ENCODE results near the gene ALDH1A1.

ALDH1A1 gene

DNA sequence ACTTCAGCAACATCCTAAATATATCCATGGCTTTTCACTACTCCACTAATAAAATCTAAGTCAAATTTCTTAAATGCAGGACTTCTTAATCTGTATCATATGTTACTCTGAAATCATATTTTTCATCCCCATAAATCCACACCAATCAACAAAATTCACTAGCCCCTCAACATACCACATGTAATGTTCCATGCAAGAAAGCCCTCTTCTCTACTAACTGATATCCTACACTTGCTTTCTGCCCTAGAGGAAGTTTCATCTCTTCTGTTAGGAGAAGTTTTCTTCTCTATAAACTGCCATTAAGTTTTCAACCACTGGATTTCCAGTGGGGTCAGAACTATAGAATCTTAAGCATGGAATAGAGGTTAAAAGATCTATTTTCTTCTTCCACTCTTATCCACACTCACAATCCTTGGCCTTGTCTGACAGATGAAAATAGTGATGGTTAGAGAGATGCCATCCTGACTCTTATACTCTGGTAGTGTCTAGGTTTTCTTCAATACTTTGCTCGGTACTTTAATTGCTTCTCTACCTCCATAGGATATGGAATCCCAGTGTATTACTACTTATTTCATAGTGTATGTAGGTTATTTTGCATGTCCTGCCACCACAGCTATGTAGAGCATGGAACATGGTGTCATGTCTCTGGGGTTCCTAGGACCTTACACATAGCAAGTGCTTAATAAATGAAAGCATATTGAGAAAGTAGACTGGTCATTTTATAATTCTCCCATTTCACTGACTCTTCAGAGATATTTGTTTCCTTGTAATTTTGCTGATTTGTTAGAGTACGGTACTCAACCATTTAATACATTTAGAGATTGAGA is 48.4 kb downstream of the ALDH1A1 start:
- H3K27ac ChIP-seq = no peak overlapping the region
- no peak for TF ChIP-seq POLR2AphosphoS5 (IDR thresholded peaks at IDR 0.05; ENCODE audit: borderline replicate concordance, low read depth, low read length)
- TF ChIP-seq EZH2 (IDR thresholded peaks at IDR 0.05) = no peak
- TF ChIP-seq FOXP2 (optimal IDR thresholded peaks at IDR 0.05; ENCODE audit: control extremely low read depth, extremely low read length, insufficient read depth) = no peak
- no peak for DNase-seq (ENCODE audit: low read depth, low spot score)
- H3K36me3 ChIP-seq (ENCODE audit: insufficient read depth, low read length) = no peaks in the 10 kb centered on the region
- H3K9me3 ChIP-seq (ENCODE audit: low read depth, low read length) = no peaks in the 10 kb centered on the region
- no peak overlapping the region for H3K9ac ChIP-seq (ENCODE audit: insufficient read length)
- H3K4me3 ChIP-seq = no peak overlapping the region

DNA sequence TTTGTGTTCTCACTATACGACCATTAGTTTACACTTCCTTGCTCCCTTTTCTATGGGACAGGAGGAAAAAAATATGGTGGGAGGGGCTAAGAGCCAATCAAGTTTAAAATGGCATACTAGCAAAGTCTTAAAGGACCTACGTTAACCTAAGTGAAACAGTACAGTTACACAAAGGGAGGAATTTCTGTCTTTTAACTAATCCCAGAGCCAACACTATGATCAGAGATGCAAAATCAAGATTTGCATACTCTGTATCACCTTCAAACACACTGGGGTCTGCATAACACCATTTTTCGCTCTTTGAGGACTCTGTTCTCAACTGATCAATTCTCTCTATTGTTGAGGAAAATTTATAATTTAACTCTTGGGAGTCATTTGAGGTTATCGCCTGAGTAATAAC is 49.8 kb downstream of the ALDH1A1 start:
- no peaks in the 10 kb centered on the region for H3K36me3 ChIP-seq (ENCODE audit: insufficient read depth, low read length)
- no peaks in the 10 kb centered on the region for H3K9me3 ChIP-seq (ENCODE audit: low read depth, low read length)
- H3K27ac ChIP-seq = no peak overlapping the region
- no peak for DNase-seq (ENCODE audit: low read depth, low spot score)
- H3K9ac ChIP-seq (ENCODE audit: insufficient read length) = no peak overlapping the region
- no peak for TF ChIP-seq FOXP2 (optimal IDR thresholded peaks at IDR 0.05; ENCODE audit: control extremely low read depth, extremely low read length, insufficient read depth)
- no peak overlapping the region for H3K4me3 ChIP-seq

DNA sequence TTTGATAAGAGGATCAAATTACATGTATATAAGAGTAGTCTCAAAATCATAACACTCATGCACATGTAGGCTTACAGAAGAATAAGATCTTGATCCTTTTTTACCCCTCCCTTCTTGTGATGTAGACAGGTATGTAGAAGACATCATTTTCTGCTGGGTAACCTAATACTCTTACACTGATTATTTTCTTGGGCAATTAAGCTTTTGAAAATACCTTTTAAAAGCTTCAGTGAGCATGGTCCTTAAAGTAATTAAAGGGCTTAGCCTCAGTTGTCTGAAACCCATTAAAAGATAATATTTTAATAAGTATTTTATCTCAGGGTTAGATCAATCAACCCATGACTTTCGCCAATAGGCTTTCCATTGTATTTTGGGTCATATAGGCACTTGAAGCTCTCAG is 50.6 kb downstream of the ALDH1A1 start:
- no peak overlapping the region for H3K9ac ChIP-seq (ENCODE audit: insufficient read length)
- H3K4me3 ChIP-seq = no peak overlapping the region
- H3K9me3 ChIP-seq (ENCODE audit: low read depth, low read length) = no peaks in the 10 kb centered on the region
- H3K27ac ChIP-seq = no peak overlapping the region
- H3K36me3 ChIP-seq (ENCODE audit: insufficient read depth, low read length) = no peaks in the 10 kb centered on the region
- DNase-seq (ENCODE audit: low read depth, low spot score) = no peak
- no peak for TF ChIP-seq EZH2 (IDR thresholded peaks at IDR 0.05)
- TF ChIP-seq FOXP2 (optimal IDR thresholded peaks at IDR 0.05; ENCODE audit: control extremely low read depth, extremely low read length, insufficient read depth) = no peak
- TF ChIP-seq POLR2AphosphoS5 (IDR thresholded peaks at IDR 0.05; ENCODE audit: borderline replicate concordance, low read depth, low read length) = no peak

DNA sequence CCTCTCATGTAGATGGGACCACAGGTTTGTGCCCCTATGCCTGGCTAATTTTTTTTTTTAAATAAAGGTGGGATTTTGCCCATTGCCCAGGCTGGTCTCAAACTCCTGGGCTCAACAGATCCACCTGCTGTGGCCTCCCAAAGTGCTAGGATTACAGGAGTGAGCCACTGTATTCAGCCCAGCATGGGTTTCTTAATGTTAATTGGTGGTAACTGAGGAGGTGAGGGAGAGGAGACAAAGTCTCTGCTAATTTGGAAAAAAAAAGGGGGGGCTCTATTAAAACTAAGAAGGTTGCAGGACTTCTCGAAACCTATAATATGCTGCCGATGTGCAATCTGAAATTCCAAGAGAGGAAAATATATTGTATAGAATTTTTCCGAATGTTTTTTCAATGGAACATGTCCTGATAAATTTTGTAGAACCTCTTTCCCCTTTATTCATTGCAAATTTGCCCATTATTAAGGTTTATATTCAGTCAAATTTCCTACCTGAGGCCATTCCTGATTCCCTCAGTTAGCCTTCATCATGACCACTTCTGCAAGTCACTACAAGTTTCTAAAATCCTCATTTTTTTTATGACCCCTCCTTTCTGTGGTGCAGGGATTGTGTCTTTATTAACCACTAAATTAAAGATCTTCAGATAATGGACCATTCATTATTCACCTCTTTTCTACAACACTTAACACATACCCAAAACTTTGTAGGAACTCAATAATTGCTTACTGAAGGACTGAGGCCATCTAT is 52.9 kb downstream of the ALDH1A1 start:
- H3K36me3 ChIP-seq (ENCODE audit: insufficient read depth, low read length) = no peaks in the 10 kb centered on the region
- no peak overlapping the region for H3K4me3 ChIP-seq
- TF ChIP-seq FOXP2 (optimal IDR thresholded peaks at IDR 0.05; ENCODE audit: control extremely low read depth, extremely low read length, insufficient read depth) (no peak), POLR2AphosphoS5 (IDR thresholded peaks at IDR 0.05; ENCODE audit: borderline replicate concordance, low read depth, low read length) (no peak), EZH2 (IDR thresholded peaks at IDR 0.05) (no peak)
- H3K9me3 ChIP-seq (ENCODE audit: low read depth, low read length) = no peaks in the 10 kb centered on the region
- no peak overlapping the region for H3K9ac ChIP-seq (ENCODE audit: insufficient read length)
- DNase-seq (ENCODE audit: low read depth, low spot score) = no peak
- no peak overlapping the region for H3K27ac ChIP-seq

DNA sequence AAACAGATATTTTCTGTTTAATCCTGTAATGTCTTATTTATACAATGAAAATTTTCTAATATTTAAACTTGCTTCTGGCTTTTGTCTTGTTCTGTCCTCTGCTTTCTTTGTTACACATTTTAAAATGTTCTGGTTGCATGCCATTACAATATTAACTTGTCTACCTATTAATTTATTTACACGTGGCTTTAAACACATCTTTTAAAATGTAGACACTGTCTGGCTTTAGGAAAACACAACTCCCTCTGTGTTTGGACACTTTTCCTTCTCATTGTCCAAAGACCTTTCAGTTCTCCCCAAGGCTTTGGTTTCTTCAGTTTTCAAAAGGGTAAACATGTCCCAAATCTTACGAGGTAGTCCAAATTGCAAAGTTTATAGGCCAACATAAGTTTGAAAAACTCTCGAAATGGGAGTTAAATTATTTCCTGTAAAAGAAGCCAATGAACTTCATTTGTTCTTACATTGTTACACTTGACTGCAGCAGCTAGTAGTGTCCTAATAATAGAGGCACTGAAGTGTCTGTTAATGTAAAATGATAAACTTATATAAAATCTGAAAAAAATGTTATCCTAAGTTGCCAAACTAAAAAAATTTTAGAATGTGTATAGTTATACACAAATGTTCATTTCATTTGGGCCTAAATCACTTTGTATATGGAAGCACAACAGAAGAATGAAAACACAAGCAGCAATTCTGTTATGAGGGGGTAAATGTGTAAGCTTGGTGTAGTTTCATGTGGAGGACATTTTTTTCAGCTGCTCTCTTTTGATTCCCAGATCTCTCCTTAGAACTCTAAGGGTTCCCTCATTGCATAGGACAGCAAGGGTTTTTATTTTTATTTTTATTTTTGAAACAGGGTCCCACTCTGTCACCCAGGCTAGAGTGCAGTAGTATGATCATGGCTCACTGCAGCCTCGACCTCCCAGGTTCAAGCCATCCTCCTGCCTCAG is 53.8 kb downstream of the ALDH1A1 start:
- no peaks in the 10 kb centered on the region for H3K9me3 ChIP-seq (ENCODE audit: low read depth, low read length)
- no peak for DNase-seq (ENCODE audit: low read depth, low spot score)
- no peak overlapping the region for H3K27ac ChIP-seq
- TF ChIP-seq EZH2 (IDR thresholded peaks at IDR 0.05) (no peak), POLR2AphosphoS5 (IDR thresholded peaks at IDR 0.05; ENCODE audit: borderline replicate concordance, low read depth, low read length) (no peak), FOXP2 (optimal IDR thresholded peaks at IDR 0.05; ENCODE audit: control extremely low read depth, extremely low read length, insufficient read depth) (no peak)
- no peaks in the 10 kb centered on the region for H3K36me3 ChIP-seq (ENCODE audit: insufficient read depth, low read length)
- no peak overlapping the region for H3K4me3 ChIP-seq
- no peak overlapping the region for H3K9ac ChIP-seq (ENCODE audit: insufficient read length)

DNA sequence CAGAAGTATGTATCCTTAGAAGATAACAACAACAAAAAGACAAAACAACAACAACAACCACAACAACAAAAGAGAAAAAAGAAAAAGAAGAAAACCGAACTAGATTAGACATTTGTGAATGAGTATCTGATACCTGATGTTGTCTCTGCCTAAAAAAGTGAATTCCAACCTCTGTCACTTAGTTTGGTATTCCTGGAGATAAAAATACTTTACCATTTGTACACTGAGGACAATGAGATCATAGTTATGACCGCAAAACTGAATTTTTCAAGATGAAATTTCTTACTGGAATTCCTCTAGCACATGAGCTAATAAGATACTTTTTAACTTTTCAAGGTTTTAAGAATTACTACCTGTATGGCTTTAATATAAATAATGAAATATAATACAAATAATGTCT is 54.5 kb downstream of the ALDH1A1 start:
- H3K9ac ChIP-seq (ENCODE audit: insufficient read length) = no peak overlapping the region
- no peaks in the 10 kb centered on the region for H3K36me3 ChIP-seq (ENCODE audit: insufficient read depth, low read length)
- DNase-seq (ENCODE audit: low read depth, low spot score) = no peak
- TF ChIP-seq FOXP2 (optimal IDR thresholded peaks at IDR 0.05; ENCODE audit: control extremely low read depth, extremely low read length, insufficient read depth) (no peak), POLR2AphosphoS5 (IDR thresholded peaks at IDR 0.05; ENCODE audit: borderline replicate concordance, low read depth, low read length) (no peak), EZH2 (IDR thresholded peaks at IDR 0.05) (no peak)
- H3K27ac ChIP-seq = no peak overlapping the region
- H3K4me3 ChIP-seq = no peak overlapping the region
- H3K9me3 ChIP-seq (ENCODE audit: low read depth, low read length) = no peaks in the 10 kb centered on the region

DNA sequence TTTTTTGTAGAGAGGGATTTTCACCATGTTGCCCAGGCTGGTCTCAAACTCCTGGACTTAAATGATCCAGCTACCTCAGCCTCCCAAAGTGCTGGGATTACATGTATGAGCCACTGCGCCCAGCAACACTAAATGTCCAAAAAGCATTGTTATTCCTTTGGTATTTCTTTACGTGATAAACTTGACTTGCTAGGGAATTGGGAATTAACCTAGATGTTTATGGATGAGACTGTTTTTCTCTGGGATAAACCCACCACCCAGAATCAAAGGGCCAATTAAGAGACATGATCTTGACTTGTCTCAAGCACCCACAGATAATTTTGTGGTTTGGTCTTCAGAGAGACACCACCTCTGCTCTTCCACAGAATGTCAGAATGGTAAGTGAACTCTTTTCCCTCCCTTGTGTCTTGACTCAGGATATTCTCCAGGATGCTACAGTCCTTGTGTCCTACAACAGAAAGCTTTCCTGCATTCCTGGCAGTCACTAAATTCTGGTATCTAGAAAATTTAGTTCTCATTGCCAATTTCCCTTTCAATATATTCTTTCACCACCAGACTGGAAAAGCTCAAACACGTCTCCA is 55.7 kb downstream of the ALDH1A1 start:
- DNase-seq (ENCODE audit: low read depth, low spot score) = no peak
- TF ChIP-seq POLR2AphosphoS5 (IDR thresholded peaks at IDR 0.05; ENCODE audit: borderline replicate concordance, low read depth, low read length) = no peak
- TF ChIP-seq FOXP2 (optimal IDR thresholded peaks at IDR 0.05; ENCODE audit: control extremely low read depth, extremely low read length, insufficient read depth) = no peak
- Histone ChIP-seq H3K9me3 (ENCODE audit: low read depth, low read length) (no peaks in the 10 kb centered on the region), H3K9ac (ENCODE audit: insufficient read length) (no peak overlapping the region), H3K36me3 (ENCODE audit: insufficient read depth, low read length) (no peaks in the 10 kb centered on the region), H3K4me3 (no peak overlapping the region), H3K27ac (no peak overlapping the region)

Data from SK-N-MC (cell line).